Measurements from ENCODE around the gene SPPL3.
"Not testable (repeated sequence)": the region's sequence is repeated elsewhere in the genome, so short reads cannot be mapped to it uniquely, and the experiment has no call there.

Gene SPPL3

GRCh38 chr12:120904197-120904773 lies at the start of gene SPPL3:
Gene SPPL3, minus strand, starts transcription at chr12:120904358. Its CDS starts 491 bp downstream, at chr12:120903867.
- peak; percentile 90 for DNase-seq (ENCODE audit: low spot score)

GRCh38 chr12:120950807-120951206 lies 46.6 kb upstream of the SPPL3 start:
- DNase-seq (ENCODE audit: low spot score) = no peak

GRCh38 chr12:120950260-120950799 lies 46.2 kb upstream of the SPPL3 start:
- not testable (repeated sequence) for DNase-seq (ENCODE audit: low spot score)

- DNase-seq (ENCODE audit: low spot score) = not testable (repeated sequence)
Observed at GRCh38 chr12:120945516-120945915, 41.4 kb upstream of the SPPL3 start.

GRCh38 chr12:120944645-120945217 lies 40.6 kb upstream of the SPPL3 start:
- DNase-seq (ENCODE audit: low spot score) = peak; percentile 13

GRCh38 chr12:120943482-120943881 lies 39.3 kb upstream of the SPPL3 start:
- no peak for DNase-seq (ENCODE audit: low spot score)

GRCh38 chr12:120941846-120942405 lies 37.8 kb upstream of the SPPL3 start:
- no peak for DNase-seq (ENCODE audit: low spot score)

- DNase-seq (ENCODE audit: low spot score) = no peak
Observed at GRCh38 chr12:120941412-120941811, 37.3 kb upstream of the SPPL3 start.

- no peak for DNase-seq (ENCODE audit: low spot score)
Observed at GRCh38 chr12:120940799-120941198, 36.6 kb upstream of the SPPL3 start.

GRCh38 chr12:120940006-120940405 lies 35.8 kb upstream of the SPPL3 start:
- no peak for DNase-seq (ENCODE audit: low spot score)

GRCh38 chr12:120939523-120939922 lies 35.4 kb upstream of the SPPL3 start:
- DNase-seq (ENCODE audit: low spot score) = peak; percentile 75

GRCh38 chr12:120938496-120938895 lies 34.3 kb upstream of the SPPL3 start:
- DNase-seq (ENCODE audit: low spot score) = no peak

- peak; percentile 66 for DNase-seq (ENCODE audit: low spot score)
Observed at GRCh38 chr12:120936197-120936596, 32.0 kb upstream of the SPPL3 start.

- DNase-seq (ENCODE audit: low spot score) = no peak
Observed at GRCh38 chr12:120933786-120934185, 29.6 kb upstream of the SPPL3 start.

GRCh38 chr12:120932956-120933526 lies 28.9 kb upstream of the SPPL3 start:
- DNase-seq (ENCODE audit: low spot score) = no peak

- DNase-seq (ENCODE audit: low spot score) = no peak
Observed at GRCh38 chr12:120932058-120932457, 27.9 kb upstream of the SPPL3 start.

- no peak for DNase-seq (ENCODE audit: low spot score)
Observed at GRCh38 chr12:120930032-120930431, 25.9 kb upstream of the SPPL3 start.

- DNase-seq (ENCODE audit: low spot score) = no peak
Observed at GRCh38 chr12:120928864-120929652, 24.9 kb upstream of the SPPL3 start.

- no peak for DNase-seq (ENCODE audit: low spot score)
Observed at GRCh38 chr12:120925740-120926563, 21.8 kb upstream of the SPPL3 start.

GRCh38 chr12:120922279-120922678 lies 18.1 kb upstream of the SPPL3 start:
- no peak for DNase-seq (ENCODE audit: low spot score)

GRCh38 chr12:120921637-120922036 lies 17.5 kb upstream of the SPPL3 start:
- no peak for DNase-seq (ENCODE audit: low spot score)

Data from Ammon's horn (tissue), 1 donor.